GM19043 (cell line): ENCODE data around the gene C1QTNF5.

Experiments used
- ATAC-seq: cut with Tn5 transposase; IDR thresholded peaks from one replicate; pipeline ENCODE4 v1.9.1; 2021; ENCODE audit warnings: low read depth; ENCODE audit not compliant: unreplicated experiment

Gene C1QTNF5

GRCh38 chr11:119373059-119373920 lies 32.6 kb upstream of the C1QTNF5 start:
- ATAC-seq: no peak

GRCh38 chr11:119372260-119373058 lies 31.8 kb upstream of the C1QTNF5 start:
- ATAC-seq: no peak

GRCh38 chr11:119371778-119372182 lies 31.1 kb upstream of the C1QTNF5 start:
- ATAC-seq: no peak

GRCh38 chr11:119371067-119371601 lies 30.5 kb upstream of the C1QTNF5 start:
- no peak for ATAC-seq

- no peak for ATAC-seq
Observed at GRCh38 chr11:119370486-119371046, 29.9 kb upstream of the C1QTNF5 start.

- no peak for ATAC-seq
Observed at GRCh38 chr11:119369132-119369925, 28.6 kb upstream of the C1QTNF5 start.

- no peak for ATAC-seq
Observed at GRCh38 chr11:119368121-119369034, 27.7 kb upstream of the C1QTNF5 start.

- ATAC-seq: no peak
Observed at GRCh38 chr11:119367661-119368120, 27.0 kb upstream of the C1QTNF5 start.

- no peak for ATAC-seq
Observed at GRCh38 chr11:119366690-119367620, 26.3 kb upstream of the C1QTNF5 start.

GRCh38 chr11:119365071-119365591 lies 24.4 kb upstream of the C1QTNF5 start:
- ATAC-seq: no peak

- ATAC-seq: no peak
Observed at GRCh38 chr11:119363851-119364590, 23.3 kb upstream of the C1QTNF5 start.

GRCh38 chr11:119363081-119363850 lies 22.6 kb upstream of the C1QTNF5 start:
- ATAC-seq: no peak

- no peak for ATAC-seq
Observed at GRCh38 chr11:119362741-119363080, 22.0 kb upstream of the C1QTNF5 start.

GRCh38 chr11:119361941-119362725 lies 21.4 kb upstream of the C1QTNF5 start:
- ATAC-seq: no peak

GRCh38 chr11:119361056-119361787 lies 20.5 kb upstream of the C1QTNF5 start:
- ATAC-seq: no peak
